K562 (cell line): ENCODE data around the gene NADSYN1.

ENCODE experiments used
- BACH1 ChIP-seq: fragments of 200-800 bp; sonication (Bioruptor generic); IDR thresholded peaks from 2 replicates; pipeline ENCODE4 v1.6.1; 2016; ENCODE audit warnings: missing genetic modification characterization, missing compliant biosample characterization
- CEBPB ChIP-seq: fragments of 450-650 bp; IDR thresholded peaks from 2 replicates; pipeline ENCODE4 v1.6.1; 2016; ENCODE audit warnings: missing genetic modification characterization, missing compliant biosample characterization
- HDAC2 ChIP-seq: fragments of 450-650 bp; IDR thresholded peaks from 2 replicates; pipeline ENCODE4 v1.6.1; 2016; ENCODE audit warnings: mild to moderate bottlenecking
- ZFX ChIP-seq: sonication (generic); formaldehyde crosslinking; IDR thresholded peaks from 2 replicates; pipeline ENCODE4 v1.8.0; 2022; ENCODE audit warnings: mild to moderate bottlenecking, missing genetic modification reagents, moderate library complexity
- ZNF311 ChIP-seq: fragments of 250-450 bp; sonication (Bioruptor Pico); IDR thresholded peaks from 2 replicates; pipeline ENCODE4 v1.4.0; 2020; ENCODE audit warnings: mild to moderate bottlenecking, moderate library complexity
- TF ChIP-seq, protein P1 (sequence below), 3 experiments: IDR thresholded peaks in 2 of 3; conservative IDR thresholded peaks in 1 of 3; 2 replicates each; pipeline ENCODE4 v1.5.1; 2011 to 2012; ENCODE audit warnings: low read length in 3 of 3, mild to moderate bottlenecking in 3 of 3, control low read depth in 2 of 3, improper control_type of control experiment in 1 of 3, inconsistent platforms in 1 of 3, low read depth in 1 of 3, mixed read lengths in 1 of 3, moderate library complexity in 1 of 3; ENCODE audit not compliant: insufficient read depth in 2 of 3

DNA sequence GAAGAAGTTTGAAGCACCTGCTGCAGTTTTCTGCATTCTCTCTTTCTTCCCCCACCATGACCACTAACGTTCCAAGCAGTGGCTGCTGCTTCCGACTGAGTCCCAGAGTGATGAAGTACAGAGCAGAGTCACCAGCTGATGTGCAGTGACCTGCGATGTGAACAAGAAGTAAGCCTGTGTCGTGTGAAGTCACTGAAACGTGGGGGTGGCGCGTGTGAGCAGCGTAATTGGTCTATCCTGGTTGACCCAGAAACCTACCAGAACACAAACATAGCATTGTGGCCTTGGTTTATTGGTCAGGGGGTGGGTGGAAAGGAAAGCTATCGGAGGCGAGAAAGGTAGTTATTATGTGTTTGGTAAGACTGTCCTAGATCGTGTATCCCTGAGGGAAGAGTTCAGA is 77.6 kb downstream of the NADSYN1 start:
- TF ChIP-seq, protein P1, sequence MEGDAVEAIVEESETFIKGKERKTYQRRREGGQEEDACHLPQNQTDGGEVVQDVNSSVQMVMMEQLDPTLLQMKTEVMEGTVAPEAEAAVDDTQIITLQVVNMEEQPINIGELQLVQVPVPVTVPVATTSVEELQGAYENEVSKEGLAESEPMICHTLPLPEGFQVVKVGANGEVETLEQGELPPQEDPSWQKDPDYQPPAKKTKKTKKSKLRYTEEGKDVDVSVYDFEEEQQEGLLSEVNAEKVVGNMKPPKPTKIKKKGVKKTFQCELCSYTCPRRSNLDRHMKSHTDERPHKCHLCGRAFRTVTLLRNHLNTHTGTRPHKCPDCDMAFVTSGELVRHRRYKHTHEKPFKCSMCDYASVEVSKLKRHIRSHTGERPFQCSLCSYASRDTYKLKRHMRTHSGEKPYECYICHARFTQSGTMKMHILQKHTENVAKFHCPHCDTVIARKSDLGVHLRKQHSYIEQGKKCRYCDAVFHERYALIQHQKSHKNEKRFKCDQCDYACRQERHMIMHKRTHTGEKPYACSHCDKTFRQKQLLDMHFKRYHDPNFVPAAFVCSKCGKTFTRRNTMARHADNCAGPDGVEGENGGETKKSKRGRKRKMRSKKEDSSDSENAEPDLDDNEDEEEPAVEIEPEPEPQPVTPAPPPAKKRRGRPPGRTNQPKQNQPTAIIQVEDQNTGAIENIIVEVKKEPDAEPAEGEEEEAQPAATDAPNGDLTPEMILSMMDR (IDR thresholded peaks at IDR 0.05 in 2 of 3, conservative IDR thresholded peaks at IDR 0.05 in 1 of 3; ENCODE audit: insufficient read depth in 2 of 3, low read depth in 1 of 3, low read length in 3 of 3) = no peak
- TF ChIP-seq HDAC2 (no peak), ZNF311 (no peak), BACH1 (tag) (no peak), ZFX (CRISPR knock-in tag) (no peak), CEBPB (no peak)
